Brain microvascular endothelial cell (primary cell): ENCODE data around the gene SLC35E2B.

Source experiments
- DNase-seq: peaks from one replicate; pipeline ENCODE4 v3.0.0-alpha.2; 2020
- H3K27ac ChIP-seq: fragments of 250-450 bp; sonication (Bioruptor Pico); 2 replicates; pipeline ENCODE4 v1.5.1; 2020; ENCODE audit warnings: mild to moderate bottlenecking, moderate library complexity
- H3K27me3 ChIP-seq: fragments of 250-450 bp; sonication (Bioruptor Pico); replicated peaks from 2 replicates; pipeline ENCODE4 v1.5.1; 2020; ENCODE audit warnings: mild to moderate bottlenecking
- H3K36me3 ChIP-seq: fragments of 250-450 bp; sonication (Bioruptor Pico); replicated peaks from 2 replicates; pipeline ENCODE4 v1.5.1; 2020; ENCODE audit warnings: mild to moderate bottlenecking
- H3K4me3 ChIP-seq: 2 replicates; pipeline ENCODE4 v1.5.1; 2011; ENCODE audit warnings: low read depth, mild to moderate bottlenecking, control low read depth, low read length, moderate library complexity
- in situ Hi-C: cut with HindIII; loops from 2 replicates; pipeline ENCODE4 v1.10.0; 2017; ENCODE audit warnings: low sequenced_read_pairs, low pct_ligation_motif_present
- TF ChIP-seq, protein P1 (sequence below): IDR thresholded peaks from 2 replicates; pipeline ENCODE4 v1.5.1; 2011; ENCODE audit warnings: low read depth, mild to moderate bottlenecking, moderate library complexity, low read length, control low read depth, inconsistent platforms; ENCODE audit errors: missing control alignments

SLC35E2B gene

DNA sequence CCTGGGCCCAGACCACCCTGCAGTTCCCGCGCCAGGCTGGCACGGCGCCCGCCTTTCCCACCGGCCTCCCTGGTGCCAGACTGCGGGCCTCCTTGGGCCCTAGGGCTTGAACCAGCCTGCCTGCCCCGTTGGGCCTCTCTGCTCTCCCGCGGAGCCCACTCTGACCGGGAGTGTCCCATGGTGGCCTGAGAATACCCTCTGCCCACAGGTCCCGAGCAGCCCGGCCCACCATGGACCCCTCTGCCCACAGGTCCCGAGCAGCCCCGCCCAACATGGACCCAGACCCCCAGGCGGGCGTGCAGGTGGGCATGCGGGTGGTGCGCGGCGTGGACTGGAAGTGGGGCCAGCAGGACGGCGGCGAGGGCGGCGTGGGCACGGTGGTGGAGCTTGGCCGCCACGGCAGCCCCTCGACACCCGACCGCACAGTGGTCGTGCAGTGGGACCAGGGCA is 69.4 kb downstream of the SLC35E2B start:
- TF ChIP-seq, protein P1, sequence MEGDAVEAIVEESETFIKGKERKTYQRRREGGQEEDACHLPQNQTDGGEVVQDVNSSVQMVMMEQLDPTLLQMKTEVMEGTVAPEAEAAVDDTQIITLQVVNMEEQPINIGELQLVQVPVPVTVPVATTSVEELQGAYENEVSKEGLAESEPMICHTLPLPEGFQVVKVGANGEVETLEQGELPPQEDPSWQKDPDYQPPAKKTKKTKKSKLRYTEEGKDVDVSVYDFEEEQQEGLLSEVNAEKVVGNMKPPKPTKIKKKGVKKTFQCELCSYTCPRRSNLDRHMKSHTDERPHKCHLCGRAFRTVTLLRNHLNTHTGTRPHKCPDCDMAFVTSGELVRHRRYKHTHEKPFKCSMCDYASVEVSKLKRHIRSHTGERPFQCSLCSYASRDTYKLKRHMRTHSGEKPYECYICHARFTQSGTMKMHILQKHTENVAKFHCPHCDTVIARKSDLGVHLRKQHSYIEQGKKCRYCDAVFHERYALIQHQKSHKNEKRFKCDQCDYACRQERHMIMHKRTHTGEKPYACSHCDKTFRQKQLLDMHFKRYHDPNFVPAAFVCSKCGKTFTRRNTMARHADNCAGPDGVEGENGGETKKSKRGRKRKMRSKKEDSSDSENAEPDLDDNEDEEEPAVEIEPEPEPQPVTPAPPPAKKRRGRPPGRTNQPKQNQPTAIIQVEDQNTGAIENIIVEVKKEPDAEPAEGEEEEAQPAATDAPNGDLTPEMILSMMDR = no peak
- Histone ChIP-seq H3K36me3 (no peaks in the 10 kb centered on the region), H3K27me3 (no peaks in the 10 kb centered on the region), H3K27ac (no peak overlapping the region), H3K4me3 (no peak overlapping the region)
- DNase-seq = no peak
- in situ Hi-C loops = no loop called here

DNA sequence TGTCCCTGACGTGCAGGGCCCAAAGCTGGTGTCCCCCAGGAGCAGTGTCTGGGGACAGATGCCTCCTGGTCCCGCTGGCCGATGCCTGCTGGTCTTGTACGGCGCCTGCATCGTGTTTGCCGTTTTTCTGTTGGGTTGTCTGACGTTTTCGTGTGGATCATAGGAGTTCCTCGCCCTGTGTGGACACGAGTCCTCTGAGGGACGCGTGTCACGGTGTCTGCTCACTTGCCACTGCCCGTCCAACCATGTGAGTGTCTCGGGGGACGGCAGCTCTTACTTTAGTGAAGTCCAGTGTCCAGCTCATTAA is 69.9 kb downstream of the SLC35E2B start:
- in situ Hi-C loops = no loop called here
- Histone ChIP-seq H3K27me3 (no peaks in the 10 kb centered on the region), H3K36me3 (peaks cover 3% of the 10 kb centered on the region), H3K27ac (no peak overlapping the region), H3K4me3 (no peak overlapping the region)
- TF ChIP-seq, protein P1 = no peak
- DNase-seq = no peak

DNA sequence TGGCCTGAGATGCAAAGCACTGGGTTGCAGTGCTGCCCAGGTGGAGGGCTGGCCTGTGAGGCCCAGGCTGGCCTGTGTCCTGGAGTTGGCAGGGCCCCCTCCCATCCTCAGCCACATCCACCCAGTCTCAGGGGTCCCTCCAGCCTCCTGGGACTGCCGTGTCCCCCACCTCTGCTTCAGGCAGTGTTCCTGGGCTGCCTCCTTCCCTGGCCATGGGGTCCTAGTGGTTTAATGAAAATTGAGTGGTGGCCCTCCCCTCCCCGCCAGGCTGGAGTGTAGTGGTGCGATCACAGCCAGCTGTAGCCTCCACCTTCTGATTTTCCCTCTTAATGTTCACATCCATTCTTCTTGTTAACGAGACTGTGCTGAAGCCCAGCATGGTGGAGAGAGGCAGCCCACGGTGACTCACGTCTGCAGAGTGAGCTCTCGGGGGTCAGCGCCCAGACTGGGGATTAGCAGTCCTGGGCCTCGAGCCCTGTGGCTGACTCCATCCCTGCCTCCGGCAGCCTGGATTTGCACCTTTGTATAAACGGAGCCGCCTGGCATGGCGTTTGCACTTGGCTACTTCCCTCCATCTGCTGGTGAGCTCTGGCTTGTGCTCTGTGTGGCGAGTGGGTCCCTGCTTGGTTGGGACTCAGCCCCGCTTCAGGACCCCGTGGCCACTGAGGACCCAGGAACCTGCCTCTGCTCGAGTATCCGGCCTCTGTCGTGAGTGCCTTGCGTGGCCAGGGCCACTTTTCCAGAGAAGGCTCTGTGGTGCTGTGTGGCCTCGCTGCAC is 70.4 kb downstream of the SLC35E2B start:
- TF ChIP-seq, protein P1 = no peak
- H3K36me3 ChIP-seq = peaks cover 3% of the 10 kb centered on the region
- H3K27me3 ChIP-seq = no peaks in the 10 kb centered on the region
- H3K27ac ChIP-seq = no peak overlapping the region
- H3K4me3 ChIP-seq = no peak overlapping the region
- no peak for DNase-seq
- in situ Hi-C loops = no loop called here

DNA sequence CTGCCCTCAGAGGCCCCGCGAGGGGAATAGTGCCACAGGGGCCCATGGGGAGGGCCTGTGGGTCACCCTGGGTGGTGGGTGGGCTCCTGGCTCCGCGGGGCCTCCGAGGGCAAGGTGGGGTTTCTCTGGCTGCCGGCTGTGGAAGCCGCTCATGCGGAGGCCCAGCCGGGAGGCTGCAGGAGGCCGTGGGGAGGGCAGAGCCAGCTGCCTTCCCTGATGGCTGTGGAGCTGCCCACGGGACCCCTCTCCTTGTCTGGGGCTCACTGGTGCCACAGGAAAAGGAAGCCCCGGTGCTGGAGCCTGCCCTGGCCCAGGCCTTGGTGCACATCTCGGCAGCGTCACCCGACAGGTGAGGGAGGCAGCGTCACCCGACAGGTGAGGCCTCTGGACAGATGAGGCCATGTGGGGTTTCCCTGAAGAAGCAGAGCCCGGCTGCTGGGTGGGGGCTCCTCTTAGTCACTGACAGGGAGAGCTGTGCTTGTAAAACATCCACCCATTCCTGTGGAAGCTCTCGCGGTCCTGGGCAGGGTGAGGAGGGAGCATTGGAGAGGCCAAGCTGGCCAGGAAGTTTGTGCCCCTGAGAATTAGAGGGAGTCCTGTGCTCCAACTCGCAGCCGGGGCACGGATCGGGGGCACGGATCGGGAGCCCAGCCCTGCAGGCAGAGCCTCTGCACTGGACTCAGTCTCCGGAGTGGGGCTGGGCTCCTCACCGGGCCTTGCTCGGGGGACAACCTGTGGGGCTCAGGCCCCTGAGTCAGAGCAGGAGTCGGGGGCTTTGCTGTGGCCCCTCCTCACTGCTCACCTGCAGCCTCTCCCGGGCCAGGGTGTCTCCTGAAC is 71.2 kb downstream of the SLC35E2B start:
- no peak overlapping the region for H3K4me3 ChIP-seq
- H3K27ac ChIP-seq = no peak overlapping the region
- no peak for DNase-seq
- TF ChIP-seq, protein P1 = no peak
- in situ Hi-C loops = no loop called here
- peaks cover 3% of the 10 kb centered on the region for H3K36me3 ChIP-seq
- no peaks in the 10 kb centered on the region for H3K27me3 ChIP-seq

DNA sequence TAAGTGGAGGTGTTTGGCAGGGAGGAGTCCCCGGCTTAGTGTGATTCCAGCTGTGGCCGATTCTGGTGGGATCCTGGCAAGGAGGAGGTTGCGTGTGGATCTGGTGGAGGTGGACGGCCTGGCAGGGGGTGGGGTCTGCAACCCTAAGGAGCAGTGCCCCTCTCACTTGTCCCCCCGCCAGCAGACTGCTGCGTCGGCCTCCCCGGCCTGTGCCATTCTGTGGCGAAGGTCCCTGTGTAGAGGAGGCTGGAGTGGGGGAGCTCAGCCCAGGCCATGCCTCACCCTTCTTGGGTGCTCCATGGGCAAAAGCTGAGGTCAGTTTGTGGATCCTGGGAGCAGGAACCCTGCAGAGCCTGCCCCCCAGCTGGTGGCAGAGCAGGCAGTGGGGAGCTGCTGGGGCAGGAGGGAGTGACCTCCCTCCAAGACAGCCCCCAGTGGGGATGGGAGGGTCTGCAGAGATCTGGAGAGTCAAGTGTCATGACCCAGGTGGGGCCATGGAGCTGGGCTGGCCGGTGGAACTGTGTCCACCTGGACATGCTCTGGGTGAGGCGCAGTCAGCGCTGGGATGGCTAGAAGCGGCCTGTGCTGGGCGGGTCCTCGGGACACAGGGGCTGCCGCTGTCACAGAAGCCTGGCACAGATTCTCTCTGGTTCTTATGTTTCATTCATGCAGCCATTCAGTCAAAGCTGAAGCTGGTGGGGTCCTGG is 72.0 kb downstream of the SLC35E2B start:
- peaks cover 3% of the 10 kb centered on the region for H3K36me3 ChIP-seq
- H3K27ac ChIP-seq = no peak overlapping the region
- no peak for DNase-seq
- H3K27me3 ChIP-seq = no peaks in the 10 kb centered on the region
- TF ChIP-seq, protein P1 = no peak
- H3K4me3 ChIP-seq = no peak overlapping the region
- in situ Hi-C loops = no loop called here
